Stimulated activated CD4-positive, alpha-beta T cell treated with anti-CD3 and anti-CD28 coated beads, TNF-alpha, amount 100 ng/mL, for 48 hours (primary cell): ENCODE data around the gene KRT38.

Experiments used
- DNase-seq, 3 donors: peaks; one replicate each; pipeline ENCODE4 v3.0.0-alpha.2; 2020; ENCODE audit warnings: low read depth in 3 of 3

The KRT38 gene

DNA sequence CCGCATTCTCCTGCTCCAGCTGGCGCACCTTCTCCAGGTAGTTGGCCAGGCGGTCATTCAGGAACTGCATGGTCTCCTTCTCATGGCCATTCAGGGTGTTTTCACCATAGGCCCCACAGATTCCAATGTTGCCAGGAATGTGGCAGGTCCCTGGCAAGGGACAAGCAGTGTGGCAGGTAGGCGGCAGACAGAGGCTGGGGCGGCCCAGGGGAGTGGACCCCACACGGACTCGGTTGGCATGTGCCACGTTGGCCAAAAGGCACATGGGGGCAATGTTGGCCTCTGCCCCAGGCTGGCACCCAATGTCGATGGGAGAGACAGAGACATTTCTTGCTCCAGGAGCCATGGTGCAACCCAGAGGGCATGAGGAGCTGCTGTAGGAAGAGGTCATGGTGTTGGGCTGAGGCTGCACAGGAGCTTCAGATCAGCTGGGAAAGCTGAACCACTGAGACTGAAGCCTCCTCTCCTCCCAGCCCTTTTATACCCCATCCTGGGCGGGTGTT, at the start of gene KRT38:
TSS of gene KRT38 (minus strand) at position 453 of the 503 bp plus-strand sequence. CDS start at position 391, 62 bp downstream.
- DNase-seq = no peak

DNA sequence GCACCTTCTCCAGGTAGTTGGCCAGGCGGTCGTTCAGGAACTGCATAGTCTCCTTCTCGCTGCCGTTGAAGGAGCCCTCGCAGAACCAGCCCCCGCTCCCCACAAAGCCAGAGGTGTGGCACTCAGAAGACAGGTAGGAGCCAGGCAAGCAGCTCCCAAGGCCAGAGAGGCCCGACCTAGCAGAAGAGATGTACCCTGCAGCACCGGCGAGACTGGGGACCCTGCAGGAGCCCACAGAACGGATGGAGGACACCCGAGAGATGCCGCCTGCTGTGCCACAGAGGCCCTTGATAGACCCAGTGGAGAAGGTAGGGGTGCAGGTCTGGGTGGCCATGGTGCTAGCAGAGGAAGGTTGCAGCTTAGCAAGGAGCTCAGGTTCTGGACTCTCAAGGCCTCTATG, 48.7 kb upstream of the KRT38 start, which contains the start of gene KRT36:
TSS of gene KRT36 (minus strand) at position 380 of the 400 bp plus-strand sequence. CDS start at position 334, 46 bp downstream.
- no peak for DNase-seq

DNA sequence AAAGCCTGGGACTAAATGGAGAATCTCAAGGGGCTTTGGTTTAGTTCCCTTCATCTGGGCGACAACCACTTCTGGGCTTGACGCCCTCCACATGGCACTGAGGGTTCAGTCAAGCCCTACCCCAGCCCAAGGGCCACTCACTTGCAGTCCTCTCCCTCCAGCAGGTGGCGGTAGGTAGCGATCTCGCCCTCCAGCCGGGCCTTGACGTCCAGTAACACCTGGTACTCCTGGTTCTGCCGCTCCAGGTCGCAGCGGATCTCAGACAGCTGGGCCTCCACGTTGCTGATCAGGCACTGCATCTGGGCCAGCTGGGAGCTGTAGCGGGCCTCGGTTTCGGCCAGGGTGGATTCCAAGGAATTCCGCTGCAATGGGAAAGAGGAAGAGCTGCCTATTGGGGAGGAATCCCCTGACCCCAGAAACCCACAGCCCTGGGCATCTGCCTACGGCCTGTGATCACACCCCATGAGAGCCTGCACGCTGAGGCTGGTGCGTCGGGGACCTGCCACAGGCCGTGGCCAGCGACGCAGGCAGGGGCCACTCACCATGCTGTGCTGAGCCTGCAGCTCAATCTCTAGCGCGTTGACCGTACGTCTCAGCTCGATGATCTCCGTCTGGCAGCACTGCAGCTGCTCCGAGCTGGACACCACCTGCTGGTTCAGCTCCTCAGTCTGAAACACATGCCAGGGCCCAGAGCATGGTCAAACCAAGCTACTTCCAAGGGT, 46.2 kb upstream of the KRT38 start:
- DNase-seq = peak; percentile 4 to 36 (median 8)

DNA sequence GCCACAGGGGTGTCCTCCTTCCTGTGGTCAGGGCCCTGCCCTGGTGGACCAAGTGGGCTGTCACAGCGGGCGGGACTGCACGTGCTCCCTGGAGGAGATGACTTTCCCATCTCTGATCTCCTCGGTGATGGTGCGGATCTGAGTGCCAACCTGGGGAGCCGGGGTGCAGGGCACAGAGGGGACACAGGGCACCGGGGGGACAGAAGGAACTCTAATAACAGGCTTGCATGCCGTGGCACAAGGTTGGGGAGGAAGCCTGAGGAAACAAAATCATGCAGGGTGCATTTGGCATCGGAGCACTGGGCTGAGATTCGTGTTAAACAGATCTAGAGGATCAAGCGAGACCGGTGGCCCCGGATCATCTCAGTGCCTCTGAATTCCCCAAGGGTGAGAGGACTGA, 45.5 kb upstream of the KRT38 start:
- no peak for DNase-seq

GRCh38 chr17:41484920-41485904, 44.4 kb upstream of the KRT38 start:
- no peak for DNase-seq

DNA sequence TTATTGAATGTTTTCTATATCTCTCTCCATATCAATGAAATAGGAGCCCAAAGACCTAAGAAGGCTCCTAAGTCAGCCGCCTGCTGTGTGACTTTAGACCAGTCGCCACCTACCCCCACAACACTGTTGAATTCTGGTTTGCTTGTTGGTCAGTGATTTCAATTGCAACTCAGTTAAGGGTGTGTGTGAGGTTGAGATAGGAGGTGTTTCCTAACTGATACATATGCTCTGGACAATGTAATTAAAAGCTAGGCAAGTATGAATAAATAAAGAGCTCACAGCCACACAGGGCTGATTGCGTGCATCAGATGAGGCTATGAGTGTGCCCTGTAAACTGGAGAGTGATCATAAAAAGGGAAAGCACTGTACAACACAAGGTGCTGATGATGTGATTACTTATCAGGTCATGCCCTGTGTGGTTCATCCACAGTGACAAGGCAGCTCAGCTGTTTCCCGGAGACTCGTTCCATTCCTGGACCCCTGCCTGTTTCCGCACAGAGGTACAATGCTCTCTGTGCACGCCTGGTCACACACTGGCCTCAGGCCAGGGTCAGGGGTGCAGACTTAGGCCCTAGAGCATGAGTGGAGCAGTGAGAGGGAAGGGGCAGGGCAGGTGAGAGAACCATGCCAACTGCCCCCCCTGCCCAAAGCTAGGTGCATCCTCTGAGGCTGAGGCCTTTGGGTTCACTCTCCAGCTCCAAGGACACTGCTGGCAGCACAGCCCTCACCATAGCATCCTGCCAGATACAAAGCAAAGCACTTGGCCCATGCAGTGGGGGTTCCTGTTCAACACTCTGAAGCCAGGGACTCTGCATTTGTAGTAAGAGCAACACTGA, 43.4 kb upstream of the KRT38 start:
- no peak for DNase-seq

- DNase-seq = no peak
Observed at GRCh38 chr17:41483531-41483930, 42.7 kb upstream of the KRT38 start.

- DNase-seq = no peak
Observed at GRCh38 chr17:41481036-41481435, 40.3 kb upstream of the KRT38 start, which contains the start of gene KRT35. TSS of gene KRT35 (minus strand) at chr17:41481151. CDS start at chr17:41481097, 54 bp downstream.

- DNase-seq = no peak
Observed at GRCh38 chr17:41480581-41480980, 39.8 kb upstream of the KRT38 start.

DNA sequence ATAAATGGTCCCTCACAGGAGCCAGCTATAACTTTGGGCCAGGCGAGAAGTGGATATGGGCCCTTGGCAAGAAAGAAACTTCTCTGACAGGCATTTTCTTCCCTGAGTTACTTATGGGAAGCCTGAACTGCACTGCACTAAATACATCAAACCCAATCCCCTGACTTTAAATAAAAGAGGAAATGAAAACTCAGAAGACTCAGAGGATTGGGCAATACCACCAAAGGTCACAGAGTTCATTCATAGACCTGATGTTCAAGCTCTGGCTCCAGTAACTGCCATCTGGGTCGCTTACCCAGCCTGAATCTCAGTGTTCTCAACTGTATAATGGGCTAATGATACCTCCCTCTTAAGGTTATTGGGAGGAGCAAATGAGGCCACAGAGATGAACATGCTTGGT, 39.4 kb upstream of the KRT38 start:
- no peak for DNase-seq

- no peak for DNase-seq
Observed at GRCh38 chr17:41478237-41478636, 37.5 kb upstream of the KRT38 start.

GRCh38 chr17:41476866-41477815, 36.4 kb upstream of the KRT38 start:
- DNase-seq = no peak

DNA sequence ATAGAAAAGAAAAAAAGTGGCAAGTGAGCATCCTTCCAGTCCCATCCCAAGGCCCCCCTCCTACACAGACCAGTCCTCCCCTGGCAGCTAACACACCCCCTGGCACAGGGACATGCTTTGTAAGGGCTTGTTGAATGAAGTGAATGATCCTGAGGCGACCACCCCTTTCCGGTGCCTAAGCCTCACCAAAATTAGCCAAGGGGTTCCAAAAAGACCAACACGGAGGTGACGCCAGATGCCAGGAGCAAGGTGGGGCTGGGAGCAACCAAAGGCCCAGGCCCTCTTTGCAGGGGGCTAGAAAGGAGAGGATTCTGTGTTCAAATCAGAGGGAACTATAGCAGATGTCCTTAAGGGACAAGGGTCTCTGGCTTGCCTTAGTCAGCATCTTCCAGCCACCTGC, 34.6 kb upstream of the KRT38 start:
- no peak for DNase-seq

DNA sequence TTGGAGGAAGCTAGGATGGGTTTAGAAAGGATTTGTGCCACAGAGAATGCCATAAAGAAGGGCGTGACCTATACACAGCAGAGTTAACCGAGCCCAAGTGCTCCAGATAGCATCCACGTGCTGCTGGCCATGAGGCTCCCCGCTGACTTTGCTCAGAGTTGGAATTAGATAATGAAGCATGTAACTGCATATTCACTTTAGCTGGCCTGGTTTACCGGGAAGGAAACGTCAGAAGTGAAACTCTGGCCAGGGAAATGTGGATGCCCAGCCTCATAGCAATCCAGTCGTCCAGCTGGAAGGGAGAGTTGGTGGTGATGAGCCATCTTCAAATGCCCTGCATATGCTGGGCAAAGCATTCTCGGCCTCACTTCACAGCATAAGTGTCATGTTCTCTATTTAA, 34.1 kb upstream of the KRT38 start:
- DNase-seq = no peak

- no peak for DNase-seq
Observed at GRCh38 chr17:41468346-41468745, 27.6 kb upstream of the KRT38 start.

DNA sequence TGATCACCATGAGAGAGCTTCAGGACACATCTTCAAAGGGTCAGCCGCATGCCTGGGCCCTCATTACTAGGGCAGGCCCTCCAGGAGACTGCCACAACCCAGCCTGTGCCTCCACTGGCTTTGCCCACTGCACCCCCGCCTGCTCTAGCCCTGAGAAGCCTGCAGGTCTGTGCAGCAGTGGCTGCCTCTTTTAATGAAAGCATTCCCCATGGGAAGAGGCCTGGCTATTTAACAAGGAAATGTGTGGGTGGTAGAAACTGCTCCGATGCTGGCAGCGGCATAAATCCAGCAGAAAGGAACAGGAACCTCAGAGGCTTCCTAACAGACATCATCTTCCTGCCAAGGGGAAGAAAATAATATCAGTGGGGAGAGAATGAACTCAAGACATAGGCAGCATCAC, 26.8 kb upstream of the KRT38 start:
- DNase-seq = no peak

DNA sequence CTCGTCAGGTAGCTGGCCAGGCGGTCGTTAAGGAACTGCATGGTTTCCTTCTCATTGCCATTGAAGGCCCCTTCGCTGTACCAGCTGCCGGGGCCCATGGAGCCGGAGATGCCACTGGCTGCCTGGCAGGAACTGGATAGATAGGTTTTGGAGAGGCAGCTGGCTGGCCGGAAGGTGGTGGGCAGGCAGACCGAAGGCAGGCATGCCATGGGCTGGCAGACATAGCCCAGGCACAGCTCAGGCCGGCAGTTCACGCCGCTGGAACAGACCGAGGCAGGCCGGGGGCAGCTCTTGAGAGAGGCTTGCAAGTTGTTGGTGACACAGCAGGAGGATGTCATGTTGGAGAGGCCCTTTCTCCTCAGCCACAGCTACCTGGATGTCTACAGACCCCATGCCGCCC, 26.2 kb upstream of the KRT38 start, which contains the start of gene KRT32:
TSS of gene KRT32 (minus strand) at position 399 of the 400 bp plus-strand sequence. CDS start at position 338, 61 bp downstream.
- DNase-seq = no peak

GRCh38 chr17:41464682-41465081, 23.9 kb upstream of the KRT38 start:
- DNase-seq = no peak

GRCh38 chr17:41464173-41464572, 23.4 kb upstream of the KRT38 start:
- no peak for DNase-seq

DNA sequence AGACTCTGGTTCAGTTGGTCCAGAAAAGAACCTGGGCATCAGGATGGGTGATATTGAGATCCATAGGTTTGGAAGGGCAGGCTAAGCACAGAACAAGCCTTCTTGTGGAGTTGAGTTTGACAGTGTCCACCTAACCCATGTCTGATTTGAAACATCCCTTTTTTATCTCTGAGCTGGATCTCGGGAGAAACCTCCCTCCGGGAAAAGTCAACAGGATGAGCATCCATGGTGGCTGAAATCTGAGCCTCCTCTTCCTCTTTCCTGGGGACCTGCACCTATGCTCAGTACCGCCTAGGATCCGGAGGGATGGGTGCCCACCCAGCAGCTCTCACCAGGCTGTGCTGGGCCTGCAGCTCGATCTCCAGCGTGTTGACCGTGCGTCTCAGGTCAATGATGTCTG, 23.0 kb upstream of the KRT38 start:
- DNase-seq = no peak
